ENCODE measurements around the gene NLGN1. TPM values are rescaled to one million over a fixed set of nuclear protein-coding genes. Genes with fewer than 3 reads are reported as not detected.

Gene NLGN1
- total and polyA plus RNA-seq, 2 of the 8 experiments (the other 6 are each of a cell fraction or from before 2014, with no cell fraction given): 7.8 to 14.8 TPM

GRCh38 chr3:173547070-173547469 lies 149.5 kb downstream of the NLGN1 start:
- Histone ChIP-seq H2BK12ac (ENCODE audit: low read depth, low read length) (no peak overlapping the region), H2BK5ac (ENCODE audit: low read depth, low read length) (no peak overlapping the region), H3K14ac (ENCODE audit: insufficient read length) (no peak overlapping the region), H4K5ac (ENCODE audit: insufficient read length, low read depth, low read length) (no peak overlapping the region), H3K23me2 (ENCODE audit: low read depth, low read length) (no peaks in the 10 kb centered on the region), H3K79me1 (ENCODE audit: low read depth, low read length) (no peaks in the 10 kb centered on the region), H2BK15ac (ENCODE audit: low read length) (no peak overlapping the region), H3K56ac (replicated peaks; ENCODE audit: insufficient read length, low read depth, low read length) (no peak overlapping the region), H3K79me2 (ENCODE audit: control insufficient read depth in 1 of 2, insufficient read depth in 2 of 2, low read length in 2 of 2) (no peaks in the 10 kb centered on the region), H3K9me3 (ENCODE audit: insufficient read depth in 2 of 2, low read depth in 1 of 2, low read length in 1 of 2) (no peaks in the 10 kb centered on the region), H3K27me3 (replicated peaks in 1 of 4; ENCODE audit: control insufficient read depth in 3 of 4, extremely low read depth in 1 of 4, insufficient read depth in 3 of 4, low read length in 3 of 4) (no peaks in the 10 kb centered on the region), H3K4me1 (replicated peaks in 1 of 4; ENCODE audit: control insufficient read depth in 3 of 4, insufficient read depth in 4 of 4, low read length in 3 of 4) (no peaks in the 10 kb centered on the region), H3K4ac (replicated peaks; ENCODE audit: insufficient read length, low read depth, low read length) (no peak overlapping the region), H2BK20ac (ENCODE audit: low read length) (no peak overlapping the region), H4K8ac (ENCODE audit: extremely low read depth, insufficient read depth, low read length) (no peak overlapping the region), H3K36me3 (ENCODE audit: control insufficient read depth in 2 of 4, insufficient read depth in 4 of 4, low read length in 3 of 4) (no peaks in the 10 kb centered on the region), H2AFZ (ENCODE audit: low read length) (no peak overlapping the region), H3K9ac (replicated peaks in 1 of 4; ENCODE audit: extremely low read depth in 1 of 4, low read depth in 3 of 4, low read length in 3 of 4) (no peak overlapping the region), H4K91ac (replicated peaks; ENCODE audit: insufficient read length, low read length) (no peak overlapping the region), H3K18ac (ENCODE audit: extremely low read depth, low read length) (no peak overlapping the region), H3K4me2 (ENCODE audit: insufficient read depth in 1 of 2, low read depth in 2 of 2, low read length in 2 of 2) (no peak overlapping the region), H3K4me3 (ENCODE audit: extremely low read depth in 1 of 4, insufficient read depth in 2 of 4, low read depth in 3 of 4, low read length in 4 of 4) (no peak overlapping the region), H4K20me1 (replicated peaks in 1 of 2; ENCODE audit: control insufficient read depth in 1 of 2, insufficient read depth in 2 of 2, low read length in 2 of 2) (no peaks in the 10 kb centered on the region), H3K23ac (ENCODE audit: insufficient read length) (no peak overlapping the region), H2BK120ac (replicated peaks; ENCODE audit: low read depth, low read length) (no peak overlapping the region), H3K27ac (ENCODE audit: low read depth, low read length) (no peak overlapping the region), H2AK5ac (ENCODE audit: low read depth, low read length) (no peak overlapping the region)
- CTCF ChIA-PET (ENCODE audit: partially characterized antibody): no interaction called here
- WGBS, 2 experiments (ENCODE audit: extremely low coverage in 1 of 2, insufficient coverage in 1 of 2, insufficient read length in 1 of 2, insufficient replicate concordance in 2 of 2, low coverage in 1 of 2, low lambda C conversion rate in 2 of 2, missing lambda C conversion rate in 1 of 2): 95% methylated on average over 6 of the region's 6 CpGs; no CpG with 5 or more reads in 1 of the 2 experiments
- POLR2A ChIA-PET (ENCODE audit: partially characterized antibody): no interaction called here
- DNase-seq (ENCODE audit: low read depth in 1 of 2, low spot score in 2 of 2) (no peak), FAIRE-seq (no peak)
- no peak for TF ChIP-seq TCF12 (IDR thresholded peaks at IDR 0.05; ENCODE audit: low read depth, low read length)
- TF ChIP-seq CREB1 (IDR thresholded peaks at IDR 0.05): no peak
- TF ChIP-seq TAF1 (IDR thresholded peaks at IDR 0.05; ENCODE audit: low read depth, low read length): no peak
- TF ChIP-seq GTF2F1 (IDR thresholded peaks at IDR 0.05; ENCODE audit: borderline replicate concordance, low read depth, low read length): no peak
